HepG2 (cell line): ENCODE data around the gene NABP1. TPM values are rescaled to one million over a fixed set of nuclear protein-coding genes. Genes with fewer than 3 reads are reported as not detected.

ENCODE experiments used
- HNRNPH1 ChIP-seq: fragments of 200-400 bp; formaldehyde crosslinking; optimal IDR thresholded peaks from 2 replicates; pipeline ENCODE3; 2017; ENCODE audit warnings: mild to moderate bottlenecking, low read depth, low read length
- HOXA3 ChIP-seq: sonication (generic); formaldehyde crosslinking; IDR thresholded peaks from 2 replicates; pipeline ENCODE4 v1.5.0; 2020; ENCODE audit warnings: missing genetic modification reagents
- IRF9 ChIP-seq: sonication (generic); formaldehyde crosslinking; IDR thresholded peaks from 2 replicates; pipeline ENCODE4 v1.8.0; 2022; ENCODE audit warnings: missing genetic modification reagents, mild to moderate bottlenecking, borderline replicate concordance
- KDM6A ChIP-seq: IDR thresholded peaks from 2 replicates; pipeline ENCODE4 v1.6.1; 2016; ENCODE audit warnings: low read depth
- LRRFIP1 ChIP-seq: sonication (generic); formaldehyde crosslinking; conservative IDR thresholded peaks from 2 replicates; pipeline ENCODE4 v1.4.0; 2020; ENCODE audit warnings: missing genetic modification reagents
- MAFF ChIP-seq: IDR thresholded peaks from 2 replicates; pipeline ENCODE4 v1.6.1; 2011; ENCODE audit warnings: low read depth, low read length, improper control_type of control experiment
- MAX ChIP-seq: IDR thresholded peaks from 2 replicates; pipeline ENCODE4 v1.6.1; 2012; ENCODE audit warnings: inconsistent platforms
- MNT ChIP-seq: fragments of 450-650 bp; IDR thresholded peaks from 2 replicates; pipeline ENCODE4 v1.6.1; 2016
- NONO ChIP-seq, 2 experiments: fragments of 450-650 bp in 1 of 2; sonication (generic) in 1 of 2; formaldehyde crosslinking in 1 of 2; IDR thresholded peaks in 1 of 2; conservative IDR thresholded peaks in 1 of 2; 2 replicates each; pipeline versions ENCODE4 v1.6.1 to v1.8.0; 2017 to 2022; ENCODE audit warnings: mild to moderate bottlenecking in 1 of 2, missing genetic modification reagents in 1 of 2, moderate library complexity in 1 of 2
- NR2C2 ChIP-seq: sonication (generic); formaldehyde crosslinking; IDR thresholded peaks from 2 replicates; pipeline ENCODE4 v1.4.0; 2020; ENCODE audit warnings: missing genetic modification reagents, mild to moderate bottlenecking, moderate library complexity, borderline replicate concordance
- RARA ChIP-seq: IDR thresholded peaks from 2 replicates; pipeline ENCODE4 v1.6.1; 2016; ENCODE audit warnings: missing genetic modification reagents, missing compliant biosample characterization
- RXRA ChIP-seq: sonication (generic); formaldehyde crosslinking; IDR thresholded peaks from 2 replicates; pipeline ENCODE4 v1.5.1; 2020; ENCODE audit warnings: missing genetic modification reagents
- SIN3A ChIP-seq: IDR thresholded peaks from 2 replicates; pipeline ENCODE4 v1.6.1; 2011; ENCODE audit warnings: low read depth, mild to moderate bottlenecking, control low read depth, low read length, borderline replicate concordance
- SP5 ChIP-seq: IDR thresholded peaks from 2 replicates; pipeline ENCODE4 v1.6.1; 2016; ENCODE audit warnings: low read depth, borderline replicate concordance
- TEAD2 ChIP-seq: sonication (generic); formaldehyde crosslinking; IDR thresholded peaks from 2 replicates; pipeline ENCODE4 v1.9.0; 2021; ENCODE audit warnings: missing genetic modification reagents
- THYN1 ChIP-seq: sonication (generic); formaldehyde crosslinking; IDR thresholded peaks from 2 replicates; pipeline ENCODE4 v1.8.1; 2023; ENCODE audit warnings: low read depth, mild to moderate bottlenecking, moderate library complexity, missing genetic modification reagents, borderline replicate concordance
- TMF1 ChIP-seq: sonication (generic); formaldehyde crosslinking; IDR thresholded peaks from 2 replicates; pipeline ENCODE4 v1.8.1; 2022; ENCODE audit warnings: low read depth, missing genetic modification reagents
- ZBTB7B ChIP-seq: sonication (generic); formaldehyde crosslinking; IDR thresholded peaks from 2 replicates; pipeline ENCODE4 v1.4.0; 2020; ENCODE audit warnings: missing genetic modification reagents
- ZEB1 ChIP-seq: IDR thresholded peaks from 2 replicates; pipeline ENCODE4 v1.6.1; 2012; ENCODE audit warnings: mild to moderate bottlenecking, low read depth, inconsistent platforms; ENCODE audit not compliant: insufficient replicate concordance
- ZNF350 ChIP-seq: sonication (generic); formaldehyde crosslinking; IDR thresholded peaks from 2 replicates; pipeline ENCODE4 v1.4.0; 2020; ENCODE audit warnings: mild to moderate bottlenecking, low read depth, missing genetic modification reagents, borderline replicate concordance
- ZNF704 ChIP-seq: sonication (generic); formaldehyde crosslinking; IDR thresholded peaks from 2 replicates; pipeline ENCODE4 v1.8.1; 2023; ENCODE audit warnings: mild to moderate bottlenecking, inconsistent platforms, moderate library complexity, missing genetic modification reagents, borderline replicate concordance
- ZNF878 ChIP-seq: sonication (generic); formaldehyde crosslinking; IDR thresholded peaks from 2 replicates; pipeline ENCODE4 v1.8.1; 2023; ENCODE audit warnings: mild to moderate bottlenecking, missing genetic modification reagents, moderate library complexity
- ZSCAN31 ChIP-seq: sonication (generic); formaldehyde crosslinking; IDR thresholded peaks from 2 replicates; pipeline ENCODE4 v1.5.0; 2020; ENCODE audit warnings: low read depth, mild to moderate bottlenecking, missing genetic modification reagents
- polyA plus RNA-seq, 8 experiments: library from polyadenylated mRNA; depleted of rRNA in 3 of 8; stranded (reverse) in 7 of 8; unstranded in 1 of 8; fragments of >200 nt; fragmentation: Illumina TruSeq in 4 of 8; extraction: Trizol in 4 of 8; gene quantifications; 2 replicates each; pipeline versions ENCODE4 v1.2.1 to v1.2.3, GENCODE V29; 2011 to 2016; ENCODE audit warnings: low read depth in 4 of 8, missing spikeins in 1 of 8, mixed read lengths in 1 of 8; ENCODE audit not compliant: insufficient read depth in 1 of 8
- total RNA-seq, 5 experiments: library from RNA; depleted of rRNA; stranded (reverse); fragments of >200 nt; fragmentation: Illumina TruSeq; extraction: Trizol; gene quantifications; 2 replicates each; pipeline ENCODE4 v1.2.3, GENCODE V29; 2016; ENCODE audit warnings: low read depth in 1 of 5

Gene NABP1
- total and polyA plus RNA-seq, 2 of the 13 experiments (the other 11 are each of a cell fraction or from before 2014, with no cell fraction given) = 14.9 to 19.8 TPM

- TF ChIP-seq MNT (peak; percentile 73), ZEB1 (peak; percentile 71), NR2C2 (peak; percentile 61; the same call in 1 of the 2 replicates), SIN3A (peak; percentile 93), ZBTB7B (CRISPR knock-in tag) (peak; percentile 75; the same call in 1 of the 2 replicates), MAFF (no peak; the same call in 1 of the 2 replicates), NONO (IDR thresholded peaks at IDR 0.05) (no peak), NONO (CRISPR knock-in tag; conservative IDR thresholded peaks at IDR 0.05) (peak; percentile 92), IRF9 (CRISPR knock-in tag) (peak; percentile 60; the same call in 1 of the 2 replicates), ZNF704 (peak; percentile 80; the same call in 1 of the 2 replicates), MAX (peak; percentile 86), ZNF350 (CRISPR knock-in tag) (peak; percentile 99), SP5 (peak; percentile 98), ZNF878 (0 out of 2 replicates have a peak, but pooled peaks have one; percentile 53), ZSCAN31 (peak; percentile 97), HNRNPH1 (no peak), TEAD2 (CRISPR knock-in tag) (no peak), TMF1 (CRISPR knock-in tag) (peak; percentile 85; the same call in 1 of the 2 replicates), RARA (CRISPR knock-in tag) (peak; percentile 59), HOXA3 (CRISPR knock-in tag) (peak; percentile 83), LRRFIP1 (CRISPR knock-in tag) (no peak), KDM6A (CRISPR knock-in tag) (no peak), RXRA (CRISPR knock-in tag) (peak; percentile 60), THYN1 (CRISPR knock-in tag) (0 out of 2 replicates have a peak, but pooled peaks have one; percentile 29)
Observed at GRCh38 chr2:191677646-191678436, at the start of gene NABP1 (continued).
